ENCODE results near the gene CDH22.

DNA sequence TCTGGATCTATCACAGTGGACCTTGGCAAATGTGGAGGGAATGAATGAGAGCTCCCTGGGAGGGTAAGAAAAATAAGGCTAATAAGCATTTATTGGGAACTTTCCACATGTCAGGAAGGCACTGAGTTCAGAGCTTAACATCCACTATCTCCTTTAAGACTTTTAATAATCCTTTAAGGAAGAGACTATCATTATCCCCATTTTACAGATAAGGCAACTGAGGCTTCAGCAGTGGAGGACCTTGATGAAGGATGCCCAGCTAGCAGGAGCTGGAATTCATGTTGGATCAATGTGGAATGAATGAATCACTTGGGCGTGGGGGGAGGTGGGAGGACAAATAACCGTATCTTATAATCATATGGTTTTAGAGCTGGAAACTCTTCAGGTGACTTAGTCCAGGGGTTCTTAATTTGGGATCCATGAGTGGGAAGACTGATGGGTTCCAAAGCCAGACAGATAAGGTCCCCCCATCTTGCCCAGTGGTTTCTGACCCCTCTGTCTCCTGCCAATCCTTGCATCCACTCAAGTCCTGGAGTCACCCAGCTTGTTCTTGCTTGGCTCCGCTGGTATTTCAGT, 135.2 kb downstream of the CDH22 start:
- TF ChIP-seq, protein P1, sequence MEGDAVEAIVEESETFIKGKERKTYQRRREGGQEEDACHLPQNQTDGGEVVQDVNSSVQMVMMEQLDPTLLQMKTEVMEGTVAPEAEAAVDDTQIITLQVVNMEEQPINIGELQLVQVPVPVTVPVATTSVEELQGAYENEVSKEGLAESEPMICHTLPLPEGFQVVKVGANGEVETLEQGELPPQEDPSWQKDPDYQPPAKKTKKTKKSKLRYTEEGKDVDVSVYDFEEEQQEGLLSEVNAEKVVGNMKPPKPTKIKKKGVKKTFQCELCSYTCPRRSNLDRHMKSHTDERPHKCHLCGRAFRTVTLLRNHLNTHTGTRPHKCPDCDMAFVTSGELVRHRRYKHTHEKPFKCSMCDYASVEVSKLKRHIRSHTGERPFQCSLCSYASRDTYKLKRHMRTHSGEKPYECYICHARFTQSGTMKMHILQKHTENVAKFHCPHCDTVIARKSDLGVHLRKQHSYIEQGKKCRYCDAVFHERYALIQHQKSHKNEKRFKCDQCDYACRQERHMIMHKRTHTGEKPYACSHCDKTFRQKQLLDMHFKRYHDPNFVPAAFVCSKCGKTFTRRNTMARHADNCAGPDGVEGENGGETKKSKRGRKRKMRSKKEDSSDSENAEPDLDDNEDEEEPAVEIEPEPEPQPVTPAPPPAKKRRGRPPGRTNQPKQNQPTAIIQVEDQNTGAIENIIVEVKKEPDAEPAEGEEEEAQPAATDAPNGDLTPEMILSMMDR (IDR thresholded peaks at IDR 0.05): no peak
- TF ChIP-seq EZH2 (IDR thresholded peaks at IDR 0.05; ENCODE audit: borderline replicate concordance, insufficient read depth, low read depth, low read length, poor library complexity, severe bottlenecking): no peak
